ENCODE results near the gene TMC3.

GRCh38 chr15:81327516-81327915 is 46.5 kb downstream of the TMC3 start:
- TF ChIP-seq CTCF (optimal IDR thresholded peaks at IDR 0.05 in 1 of 3, IDR thresholded peaks at IDR 0.05 in 1 of 3, conservative IDR thresholded peaks at IDR 0.05 in 1 of 3; ENCODE audit: extremely low read depth in 1 of 3, insufficient read depth in 2 of 3, low read length in 3 of 3) = no peak
- no peak for TF ChIP-seq EZH2 (IDR thresholded peaks at IDR 0.05; ENCODE audit: low read length)

All from keratinocyte (primary cell).